ENCODE results near the gene RHD. TPM values are rescaled to one million over a fixed set of nuclear protein-coding genes. Genes with fewer than 3 reads are reported as not detected.

The RHD gene
- total and polyA plus RNA-seq, 4 donors, result 0.31 to 85.4 TPM; not detected in 2

GRCh38 chr1:25338986-25339385 lies 66.7 kb downstream of the RHD start:
- H3K4me1 ChIP-seq (ENCODE audit: control insufficient read depth in 4 of 4, insufficient read depth in 4 of 4, low read length in 3 of 4), result peaks cover 3 to 12% (median 8%) of the 10 kb centered on the region in 4 donors
- H3K27me3 ChIP-seq (ENCODE audit: control insufficient read depth in 4 of 4, insufficient read depth in 4 of 4, low read length in 3 of 4), result no peaks in the 10 kb centered on the region
- peak overlapping the region; percentile 82 to 99 (median 90) for H3K4me3 ChIP-seq (ENCODE audit: low read depth in 1 of 3, low read length in 3 of 3)
- WGBS, result under 1% methylated on average over 6 of the region's 6 CpGs
- no peak for TF ChIP-seq HNF4A (conservative IDR thresholded peaks at IDR 0.05)
- H3K36me3 ChIP-seq (ENCODE audit: control insufficient read depth in 4 of 4, insufficient read depth in 3 of 4, low read depth in 1 of 4, low read length in 3 of 4), result peaks cover 0 to 8% (median 3%) of the 10 kb centered on the region in 4 donors
- DNase-seq (ENCODE audit: low spot score), result no peak
- no peaks in the 10 kb centered on the region for H3K9me3 ChIP-seq (ENCODE audit: control insufficient read depth in 4 of 4, low read length in 3 of 4)
- H3K9ac ChIP-seq (ENCODE audit: low read depth in 1 of 2, low read length in 2 of 2), result peak overlapping the region; percentile 38 to 89
- H3K27ac ChIP-seq (ENCODE audit: low read depth in 1 of 2, low read length in 2 of 2), result peak overlapping the region; percentile 94 to 96

GRCh38 chr1:25341746-25342145 lies 69.4 kb downstream of the RHD start:
- DNase-seq (ENCODE audit: low spot score), result no peak
- Histone ChIP-seq H3K4me1 (ENCODE audit: control insufficient read depth in 4 of 4, insufficient read depth in 4 of 4, low read length in 3 of 4) (peaks cover 3 to 12% (median 8%) of the 10 kb centered on the region in 4 donors), H3K27ac (ENCODE audit: low read depth in 1 of 2, low read length in 2 of 2) (no peak overlapping the region)

DNA sequence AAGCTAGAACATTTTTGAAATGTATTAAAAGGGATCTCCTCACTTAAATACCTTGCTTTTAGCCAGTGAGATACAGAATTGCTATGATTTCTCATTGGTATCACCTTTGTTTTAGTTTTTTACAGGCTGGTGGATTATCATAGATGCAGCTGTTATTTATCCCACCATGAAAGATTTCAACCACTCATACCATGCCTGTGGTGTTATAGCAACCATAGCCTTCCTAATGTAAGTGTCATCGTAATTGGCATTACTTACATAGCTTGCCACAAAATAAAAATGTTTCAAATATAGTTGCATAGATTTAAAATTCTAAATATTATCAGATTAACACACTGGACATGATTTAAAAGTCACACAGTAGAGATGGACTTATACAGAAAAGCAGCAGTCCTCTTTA lies 70.5 kb downstream of the RHD start:
- WGBS, result 98% methylated on average over 1 of the region's 1 CpG
- no peak overlapping the region for H3K9ac ChIP-seq (ENCODE audit: low read depth in 1 of 2, low read length in 2 of 2)
- TF ChIP-seq HNF4G (IDR thresholded peaks at IDR 0.05) (no peak), YY1 (IDR thresholded peaks at IDR 0.05) (no peak), HNF4A (conservative IDR thresholded peaks at IDR 0.05) (no peak), RAD21 (IDR thresholded peaks at IDR 0.05) (no peak), JUND (IDR thresholded peaks at IDR 0.05) (no peak), FOXA1 (IDR thresholded peaks at IDR 0.05) (no peak), NR2F2 (IDR thresholded peaks at IDR 0.05) (no peak), ATF3 (IDR thresholded peaks at IDR 0.05) (no peak)
- TF ChIP-seq, protein P1, sequence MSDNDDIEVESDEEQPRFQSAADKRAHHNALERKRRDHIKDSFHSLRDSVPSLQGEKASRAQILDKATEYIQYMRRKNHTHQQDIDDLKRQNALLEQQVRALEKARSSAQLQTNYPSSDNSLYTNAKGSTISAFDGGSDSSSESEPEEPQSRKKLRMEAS (IDR thresholded peaks at IDR 0.05), result no peak
- TF ChIP-seq, protein P2, sequence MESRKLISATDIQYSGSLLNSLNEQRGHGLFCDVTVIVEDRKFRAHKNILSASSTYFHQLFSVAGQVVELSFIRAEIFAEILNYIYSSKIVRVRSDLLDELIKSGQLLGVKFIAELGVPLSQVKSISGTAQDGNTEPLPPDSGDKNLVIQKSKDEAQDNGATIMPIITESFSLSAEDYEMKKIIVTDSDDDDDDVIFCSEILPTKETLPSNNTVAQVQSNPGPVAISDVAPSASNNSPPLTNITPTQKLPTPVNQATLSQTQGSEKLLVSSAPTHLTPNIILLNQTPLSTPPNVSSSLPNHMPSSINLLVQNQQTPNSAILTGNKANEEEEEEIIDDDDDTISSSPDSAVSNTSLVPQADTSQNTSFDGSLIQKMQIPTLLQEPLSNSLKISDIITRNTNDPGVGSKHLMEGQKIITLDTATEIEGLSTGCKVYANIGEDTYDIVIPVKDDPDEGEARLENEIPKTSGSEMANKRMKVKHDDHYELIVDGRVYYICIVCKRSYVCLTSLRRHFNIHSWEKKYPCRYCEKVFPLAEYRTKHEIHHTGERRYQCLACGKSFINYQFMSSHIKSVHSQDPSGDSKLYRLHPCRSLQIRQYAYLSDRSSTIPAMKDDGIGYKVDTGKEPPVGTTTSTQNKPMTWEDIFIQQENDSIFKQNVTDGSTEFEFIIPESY (IDR thresholded peaks at IDR 0.05), result no peak
- TF ChIP-seq, protein P3, sequence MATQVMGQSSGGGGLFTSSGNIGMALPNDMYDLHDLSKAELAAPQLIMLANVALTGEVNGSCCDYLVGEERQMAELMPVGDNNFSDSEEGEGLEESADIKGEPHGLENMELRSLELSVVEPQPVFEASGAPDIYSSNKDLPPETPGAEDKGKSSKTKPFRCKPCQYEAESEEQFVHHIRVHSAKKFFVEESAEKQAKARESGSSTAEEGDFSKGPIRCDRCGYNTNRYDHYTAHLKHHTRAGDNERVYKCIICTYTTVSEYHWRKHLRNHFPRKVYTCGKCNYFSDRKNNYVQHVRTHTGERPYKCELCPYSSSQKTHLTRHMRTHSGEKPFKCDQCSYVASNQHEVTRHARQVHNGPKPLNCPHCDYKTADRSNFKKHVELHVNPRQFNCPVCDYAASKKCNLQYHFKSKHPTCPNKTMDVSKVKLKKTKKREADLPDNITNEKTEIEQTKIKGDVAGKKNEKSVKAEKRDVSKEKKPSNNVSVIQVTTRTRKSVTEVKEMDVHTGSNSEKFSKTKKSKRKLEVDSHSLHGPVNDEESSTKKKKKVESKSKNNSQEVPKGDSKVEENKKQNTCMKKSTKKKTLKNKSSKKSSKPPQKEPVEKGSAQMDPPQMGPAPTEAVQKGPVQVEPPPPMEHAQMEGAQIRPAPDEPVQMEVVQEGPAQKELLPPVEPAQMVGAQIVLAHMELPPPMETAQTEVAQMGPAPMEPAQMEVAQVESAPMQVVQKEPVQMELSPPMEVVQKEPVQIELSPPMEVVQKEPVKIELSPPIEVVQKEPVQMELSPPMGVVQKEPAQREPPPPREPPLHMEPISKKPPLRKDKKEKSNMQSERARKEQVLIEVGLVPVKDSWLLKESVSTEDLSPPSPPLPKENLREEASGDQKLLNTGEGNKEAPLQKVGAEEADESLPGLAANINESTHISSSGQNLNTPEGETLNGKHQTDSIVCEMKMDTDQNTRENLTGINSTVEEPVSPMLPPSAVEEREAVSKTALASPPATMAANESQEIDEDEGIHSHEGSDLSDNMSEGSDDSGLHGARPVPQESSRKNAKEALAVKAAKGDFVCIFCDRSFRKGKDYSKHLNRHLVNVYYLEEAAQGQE (IDR thresholded peaks at IDR 0.05), result no peak
- TF ChIP-seq, protein P4, sequence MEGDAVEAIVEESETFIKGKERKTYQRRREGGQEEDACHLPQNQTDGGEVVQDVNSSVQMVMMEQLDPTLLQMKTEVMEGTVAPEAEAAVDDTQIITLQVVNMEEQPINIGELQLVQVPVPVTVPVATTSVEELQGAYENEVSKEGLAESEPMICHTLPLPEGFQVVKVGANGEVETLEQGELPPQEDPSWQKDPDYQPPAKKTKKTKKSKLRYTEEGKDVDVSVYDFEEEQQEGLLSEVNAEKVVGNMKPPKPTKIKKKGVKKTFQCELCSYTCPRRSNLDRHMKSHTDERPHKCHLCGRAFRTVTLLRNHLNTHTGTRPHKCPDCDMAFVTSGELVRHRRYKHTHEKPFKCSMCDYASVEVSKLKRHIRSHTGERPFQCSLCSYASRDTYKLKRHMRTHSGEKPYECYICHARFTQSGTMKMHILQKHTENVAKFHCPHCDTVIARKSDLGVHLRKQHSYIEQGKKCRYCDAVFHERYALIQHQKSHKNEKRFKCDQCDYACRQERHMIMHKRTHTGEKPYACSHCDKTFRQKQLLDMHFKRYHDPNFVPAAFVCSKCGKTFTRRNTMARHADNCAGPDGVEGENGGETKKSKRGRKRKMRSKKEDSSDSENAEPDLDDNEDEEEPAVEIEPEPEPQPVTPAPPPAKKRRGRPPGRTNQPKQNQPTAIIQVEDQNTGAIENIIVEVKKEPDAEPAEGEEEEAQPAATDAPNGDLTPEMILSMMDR (IDR thresholded peaks at IDR 0.05; ENCODE audit: low read depth, low read length, missing input control), result no peak

More at GRCh38 chr1:25341746-25342145, 69.4 kb downstream of the RHD start:
- Histone ChIP-seq H3K9me3 (ENCODE audit: control insufficient read depth in 4 of 4, low read length in 3 of 4) (no peaks in the 10 kb centered on the region), H3K9ac (ENCODE audit: low read depth in 1 of 2, low read length in 2 of 2) (no peak overlapping the region), H3K27me3 (ENCODE audit: control insufficient read depth in 4 of 4, insufficient read depth in 4 of 4, low read length in 3 of 4) (no peaks in the 10 kb centered on the region), H3K4me3 (ENCODE audit: low read depth in 1 of 3, low read length in 3 of 3) (no peak overlapping the region), H3K36me3 (ENCODE audit: control insufficient read depth in 4 of 4, insufficient read depth in 3 of 4, low read depth in 1 of 4, low read length in 3 of 4) (peaks cover 0 to 13% (median 4%) of the 10 kb centered on the region in 4 donors)
- TF ChIP-seq HNF4G (IDR thresholded peaks at IDR 0.05) (no peak), JUND (IDR thresholded peaks at IDR 0.05) (no peak), TAF1 (conservative IDR thresholded peaks at IDR 0.05) (no peak), YY1 (IDR thresholded peaks at IDR 0.05) (no peak), ATF3 (IDR thresholded peaks at IDR 0.05) (no peak), EGR1 (IDR thresholded peaks at IDR 0.05; ENCODE audit: low read depth in 2 of 2) (no peak), HNF4A (conservative IDR thresholded peaks at IDR 0.05) (no peak)
- TF ChIP-seq, protein P2 (IDR thresholded peaks at IDR 0.05), result no peak
- TF ChIP-seq, protein P1 (IDR thresholded peaks at IDR 0.05), result no peak
- WGBS, result 88% methylated on average over 6 of the region's 6 CpGs

More for the DNA sequence above, 70.5 kb downstream of the RHD start:
- Histone ChIP-seq H3K9me3 (ENCODE audit: control insufficient read depth in 4 of 4, low read length in 3 of 4) (no peaks in the 10 kb centered on the region), H3K4me1 (ENCODE audit: control insufficient read depth in 4 of 4, insufficient read depth in 4 of 4, low read length in 3 of 4) (peaks cover 3 to 12% (median 10%) of the 10 kb centered on the region in 4 donors), H3K4me3 (ENCODE audit: low read depth in 1 of 3, low read length in 3 of 3) (no peak overlapping the region), H3K27ac (ENCODE audit: low read depth in 1 of 2, low read length in 2 of 2) (no peak overlapping the region), H3K36me3 (ENCODE audit: control insufficient read depth in 4 of 4, insufficient read depth in 3 of 4, low read depth in 1 of 4, low read length in 3 of 4) (peaks cover 0 to 13% (median 5%) of the 10 kb centered on the region in 4 donors), H3K27me3 (ENCODE audit: control insufficient read depth in 4 of 4, insufficient read depth in 4 of 4, low read length in 3 of 4) (no peaks in the 10 kb centered on the region)
- DNase-seq (ENCODE audit: low spot score), result no peak
